Chondrocyte (in vitro differentiated cells): ENCODE data around the gene NOX3. TPM values are rescaled to one million over a fixed set of nuclear protein-coding genes. Genes with fewer than 3 reads are reported as not detected.

Source experiments
- DNase-seq: peaks from one replicate; pipeline ENCODE4 v3.0.0; 2021; ENCODE audit warnings: mixed read lengths, low spot score
- H3K27ac Mint-ChIP-seq: one replicate; pipeline ENCODE4 v1.8.0; 2021; ENCODE audit warnings: mild to moderate bottlenecking, moderate library complexity, mixed read lengths; ENCODE audit not compliant: unreplicated experiment
- H3K27me3 Mint-ChIP-seq: 2 replicates; pipeline ENCODE4 v1.8.0; 2021; ENCODE audit warnings: low read depth, mixed read lengths
- H3K36me3 Mint-ChIP-seq: 2 replicates; pipeline ENCODE4 v1.8.0; 2021; ENCODE audit warnings: low read depth, mixed read lengths
- H3K4me1 Mint-ChIP-seq: 2 replicates; pipeline ENCODE4 v1.8.0; 2021; ENCODE audit warnings: low read depth, mild to moderate bottlenecking, mixed read lengths
- H3K4me3 Mint-ChIP-seq: one replicate; pipeline ENCODE4 v1.8.0; 2021; ENCODE audit warnings: mild to moderate bottlenecking, moderate library complexity, mixed read lengths; ENCODE audit not compliant: unreplicated experiment
- H3K9me3 Mint-ChIP-seq: 2 replicates; pipeline ENCODE4 v1.8.0; 2021; ENCODE audit warnings: low read depth, mixed read lengths
- CTCF ChIP-seq: fragments of 200-600 bp; sonication (generic); IDR thresholded peaks from 2 replicates; pipeline ENCODE4 v1.5.0; 2021; ENCODE audit warnings: antibody characterized with exemption, mild to moderate bottlenecking, moderate library complexity
- total RNA-seq: library from RNA; stranded (reverse); gene quantifications from 3 replicates; pipeline ENCODE4 v1.2.1, GENCODE V29; 2021

NOX3 gene
- total RNA-seq, 1 donor from 2014 or later = not detected

DNA sequence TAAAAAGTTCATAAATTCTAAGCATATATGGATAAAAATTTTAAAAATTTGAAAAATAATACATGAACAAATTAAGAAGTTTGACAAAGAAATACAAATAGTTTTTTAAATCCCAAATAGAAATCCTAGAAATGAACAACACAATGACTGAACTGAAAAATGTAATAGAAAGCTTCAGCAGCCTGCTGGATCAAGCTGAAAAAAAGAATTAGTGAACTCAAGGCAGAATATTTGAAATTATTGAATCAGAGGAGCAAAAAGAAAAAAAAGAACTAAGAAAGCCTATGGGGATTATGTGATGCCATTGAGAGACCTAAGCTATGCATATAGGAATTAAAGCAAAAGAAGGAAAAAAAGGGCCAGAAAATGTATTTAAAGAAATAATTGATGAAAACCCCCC, 101.5 kb downstream of the NOX3 start:
- no peak for TF ChIP-seq CTCF
- H3K27ac Mint-ChIP-seq = no peak overlapping the region

DNA sequence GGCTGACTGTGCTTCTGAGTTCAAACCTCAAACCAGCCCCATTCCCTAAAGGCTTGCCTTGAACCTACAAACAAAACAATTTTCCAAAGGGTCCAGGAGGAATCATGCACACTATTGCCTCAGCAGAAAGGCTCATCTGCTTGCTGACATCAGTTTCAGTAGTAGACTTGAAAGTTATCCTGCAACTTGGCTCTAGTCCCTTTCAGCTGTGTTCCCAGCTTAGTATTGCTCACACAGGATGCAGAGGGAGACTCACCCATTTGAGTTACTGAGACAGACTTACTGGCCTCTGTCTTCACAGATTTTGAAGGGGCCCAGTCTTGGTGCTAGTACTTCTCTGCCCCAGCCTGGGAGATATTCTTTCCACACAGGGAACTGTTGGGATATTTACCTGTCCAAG, 102.8 kb downstream of the NOX3 start:
- H3K4me1 Mint-ChIP-seq = no peaks in the 10 kb centered on the region
- H3K9me3 Mint-ChIP-seq = peaks cover 16% of the 10 kb centered on the region
- no peak overlapping the region for H3K27ac Mint-ChIP-seq
- H3K4me3 Mint-ChIP-seq = no peak overlapping the region
- H3K36me3 Mint-ChIP-seq = peaks cover 5% of the 10 kb centered on the region
- TF ChIP-seq CTCF = no peak
- peaks cover 2% of the 10 kb centered on the region for H3K27me3 Mint-ChIP-seq
- DNase-seq = no peak

More for the DNA sequence above, 101.5 kb downstream of the NOX3 start:
- Mint-ChIP-seq H3K4me1 (no peaks in the 10 kb centered on the region), H3K36me3 (peaks cover 5% of the 10 kb centered on the region), H3K9me3 (peaks cover 14% of the 10 kb centered on the region), H3K27me3 (peaks cover 6% of the 10 kb centered on the region), H3K4me3 (no peak overlapping the region)
- DNase-seq = no peak

- Mint-ChIP-seq H3K4me3 (no peak overlapping the region), H3K9me3 (peaks cover 24% of the 10 kb centered on the region), H3K4me1 (no peaks in the 10 kb centered on the region), H3K36me3 (peaks cover 7% of the 10 kb centered on the region), H3K27ac (no peak overlapping the region), H3K27me3 (peaks cover 2% of the 10 kb centered on the region)
- no peak for TF ChIP-seq CTCF
- no peak for DNase-seq
Measured at GRCh38 chr6:155352130-155352420, 103.6 kb downstream of the NOX3 start.

DNA sequence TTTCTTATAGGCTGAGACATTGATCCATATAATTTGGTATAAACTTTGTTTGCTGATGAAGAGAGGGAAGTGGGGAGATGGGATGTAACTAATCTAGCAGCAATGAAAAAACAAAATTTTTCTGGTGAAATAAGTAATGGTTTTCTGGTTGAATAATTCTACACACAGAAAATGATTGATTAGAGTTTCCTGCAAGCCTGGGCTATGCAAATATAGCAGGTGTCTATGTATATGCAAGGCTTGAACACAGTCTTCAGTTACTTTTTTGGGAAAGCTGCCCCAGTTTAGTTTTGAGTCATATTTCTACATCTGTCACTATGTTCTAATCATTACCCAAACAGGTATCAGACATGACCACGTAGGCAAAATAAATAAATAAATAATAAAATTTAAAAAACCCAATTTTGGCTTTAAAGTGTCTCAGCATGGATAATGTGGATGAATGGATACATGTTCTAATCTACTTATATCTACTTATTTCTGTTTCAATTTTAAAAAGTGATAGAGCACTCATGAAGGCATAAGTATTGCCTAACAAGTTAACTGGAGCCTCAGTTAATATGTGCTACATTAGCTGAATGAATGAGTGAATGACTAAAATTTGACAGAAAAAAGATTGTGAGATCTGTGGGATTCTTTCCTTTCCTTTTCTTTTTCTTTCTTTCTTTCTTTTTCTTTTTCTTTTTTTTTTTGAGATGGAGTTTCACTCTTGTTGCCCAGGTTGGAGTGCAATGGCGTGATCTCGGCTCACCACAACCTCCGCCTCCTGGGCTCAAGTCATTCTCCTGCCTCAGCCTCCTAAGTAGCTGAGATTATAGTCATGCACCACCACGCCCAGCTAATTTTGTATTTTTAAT, 104.1 kb downstream of the NOX3 start:
- no peak for TF ChIP-seq CTCF
- H3K36me3 Mint-ChIP-seq = peaks cover 10% of the 10 kb centered on the region
- no peak overlapping the region for H3K27ac Mint-ChIP-seq
- no peak for DNase-seq
- no peaks in the 10 kb centered on the region for H3K27me3 Mint-ChIP-seq
- H3K9me3 Mint-ChIP-seq = peaks cover 29% of the 10 kb centered on the region
- no peaks in the 10 kb centered on the region for H3K4me1 Mint-ChIP-seq
- H3K4me3 Mint-ChIP-seq = no peak overlapping the region

DNA sequence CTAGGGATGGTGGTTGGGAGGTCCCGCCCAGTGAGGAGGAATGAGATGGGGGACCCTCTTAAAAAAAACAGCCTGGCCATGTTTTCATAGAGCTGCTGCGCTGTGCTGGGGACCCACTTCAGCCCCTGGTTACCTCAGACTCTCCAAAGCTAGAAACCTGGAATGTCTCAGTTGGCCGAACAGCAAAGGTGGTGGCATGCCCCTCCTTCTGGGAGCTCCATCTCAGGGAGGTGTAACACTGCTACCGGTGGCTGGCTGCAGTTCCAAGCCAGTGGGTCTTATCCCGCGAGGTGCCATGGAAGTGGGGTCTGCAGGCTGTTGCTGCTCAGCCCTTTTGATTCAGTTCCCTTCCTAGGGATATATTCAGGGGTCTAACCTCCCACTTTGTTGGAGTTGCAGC, 105.7 kb downstream of the NOX3 start:
- H3K27ac Mint-ChIP-seq = no peak overlapping the region
- no peak for DNase-seq
- no peaks in the 10 kb centered on the region for H3K4me1 Mint-ChIP-seq
- no peak overlapping the region for H3K4me3 Mint-ChIP-seq
- peaks cover 37% of the 10 kb centered on the region for H3K9me3 Mint-ChIP-seq
- no peaks in the 10 kb centered on the region for H3K27me3 Mint-ChIP-seq
- TF ChIP-seq CTCF = no peak
- peaks cover 18% of the 10 kb centered on the region for H3K36me3 Mint-ChIP-seq
